Activated CD4-positive, alpha-beta T cell treated with anti-CD3 and anti-CD28 coated beads, Interleukin-2, amount 50 U/mL, for 48 hours (primary cell): ENCODE results near the gene KRTAP9-7.
"Not testable (repeated sequence)": the region's sequence is repeated elsewhere in the genome, so short reads cannot be mapped to it uniquely, and the experiment has no call there.

Experiments
- DNase-seq, 2 experiments: peaks; one replicate each; pipeline ENCODE4 v3.0.0-alpha.2; 2020

KRTAP9-7 gene, protein sequence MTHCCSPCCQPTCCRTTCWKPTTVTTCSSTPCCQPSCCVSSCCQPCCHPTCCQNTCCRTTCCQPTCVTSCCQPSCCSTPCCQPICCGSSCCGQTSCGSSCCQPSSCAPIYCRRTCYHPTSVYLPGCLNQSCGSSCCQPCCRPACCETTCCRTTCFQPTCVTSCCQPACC

DNA sequence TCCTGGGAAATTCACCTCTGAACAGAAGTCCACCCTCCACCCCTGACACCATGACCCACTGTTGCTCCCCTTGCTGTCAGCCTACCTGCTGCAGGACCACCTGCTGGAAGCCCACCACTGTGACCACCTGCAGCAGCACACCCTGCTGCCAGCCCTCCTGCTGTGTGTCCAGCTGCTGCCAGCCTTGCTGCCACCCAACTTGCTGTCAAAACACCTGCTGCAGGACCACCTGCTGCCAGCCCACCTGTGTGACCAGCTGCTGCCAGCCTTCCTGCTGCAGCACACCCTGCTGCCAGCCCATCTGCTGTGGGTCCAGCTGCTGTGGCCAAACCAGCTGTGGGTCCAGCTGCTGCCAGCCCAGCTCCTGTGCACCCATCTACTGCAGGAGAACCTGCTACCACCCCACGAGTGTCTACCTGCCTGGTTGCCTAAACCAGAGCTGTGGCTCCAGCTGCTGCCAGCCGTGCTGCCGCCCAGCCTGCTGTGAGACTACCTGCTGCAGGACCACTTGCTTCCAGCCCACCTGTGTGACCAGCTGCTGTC, at the start of gene KRTAP9-7:
TSS of gene KRTAP9-7 (plus strand) at position 51 of the 543 bp plus-strand sequence. CDS start at position 51, 0 bp downstream.
- DNase-seq, result not testable (repeated sequence)

DNA sequence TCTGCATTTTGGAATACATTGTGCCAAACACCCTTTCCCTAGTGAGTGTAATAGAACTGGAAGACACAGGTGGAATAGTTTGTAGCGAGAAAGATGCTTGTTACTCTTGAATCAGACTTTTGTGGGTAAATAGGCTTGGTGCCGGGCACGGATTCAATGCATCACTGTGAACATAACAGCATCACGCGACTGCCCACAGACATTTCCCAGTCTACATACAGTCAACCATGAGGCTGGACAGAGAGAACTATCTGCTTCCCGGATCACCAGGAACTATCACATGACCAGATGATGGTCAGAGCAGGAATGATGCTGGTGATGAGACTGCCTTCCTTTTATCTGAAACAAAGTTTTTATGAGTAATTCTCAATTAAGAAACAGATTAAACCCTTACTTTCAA, 49.4 kb upstream of the KRTAP9-7 start:
- DNase-seq, result no peak

DNA sequence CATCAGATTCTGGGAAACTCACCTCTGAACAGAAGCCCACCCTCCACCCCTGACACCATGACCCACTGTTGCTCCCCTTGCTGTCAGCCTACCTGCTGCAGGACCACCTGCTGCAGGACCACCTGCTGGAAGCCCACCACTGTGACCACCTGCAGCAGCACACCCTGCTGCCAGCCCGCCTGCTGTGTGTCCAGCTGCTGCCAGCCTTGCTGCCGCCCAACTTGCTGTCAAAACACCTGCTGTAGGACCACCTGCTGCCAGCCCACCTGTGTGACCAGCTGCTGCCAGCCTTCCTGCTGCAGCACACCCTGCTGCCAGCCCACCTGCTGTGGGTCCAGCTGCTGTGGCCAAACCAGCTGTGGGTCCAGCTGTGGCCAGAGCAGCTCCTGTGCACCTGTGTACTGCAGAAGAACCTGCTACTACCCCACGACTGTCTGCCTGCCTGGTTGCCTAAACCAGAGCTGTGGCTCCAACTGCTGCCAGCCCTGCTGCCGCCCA, 48.9 kb upstream of the KRTAP9-7 start, which contains the start of gene KRTAP9-2:
TSS of gene KRTAP9-2 (plus strand) at position 51 of the 498 bp plus-strand sequence. CDS start at position 58, 7 bp downstream.
- DNase-seq, result not testable (repeated sequence)

DNA sequence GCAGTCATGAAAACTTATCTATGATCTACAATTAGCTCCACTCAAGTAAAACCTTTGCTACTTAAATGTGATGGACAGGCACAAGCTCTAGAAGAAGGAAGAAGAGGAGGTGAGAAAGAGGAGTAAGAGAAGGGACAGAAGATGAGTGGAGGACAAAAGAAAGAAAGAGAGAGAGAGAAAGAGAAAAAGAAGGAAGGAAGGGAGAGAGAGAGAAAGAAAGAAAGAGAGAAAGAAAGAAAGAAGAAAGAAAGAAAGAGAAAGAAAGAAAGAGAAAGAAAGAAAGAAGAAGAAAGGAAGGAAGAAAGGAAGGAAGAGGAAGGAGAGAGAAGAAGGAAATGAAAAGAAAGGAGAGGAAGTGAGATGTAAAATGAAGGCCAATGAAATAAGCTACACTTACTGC, 45.4 kb upstream of the KRTAP9-7 start:
- no peak for DNase-seq

DNA sequence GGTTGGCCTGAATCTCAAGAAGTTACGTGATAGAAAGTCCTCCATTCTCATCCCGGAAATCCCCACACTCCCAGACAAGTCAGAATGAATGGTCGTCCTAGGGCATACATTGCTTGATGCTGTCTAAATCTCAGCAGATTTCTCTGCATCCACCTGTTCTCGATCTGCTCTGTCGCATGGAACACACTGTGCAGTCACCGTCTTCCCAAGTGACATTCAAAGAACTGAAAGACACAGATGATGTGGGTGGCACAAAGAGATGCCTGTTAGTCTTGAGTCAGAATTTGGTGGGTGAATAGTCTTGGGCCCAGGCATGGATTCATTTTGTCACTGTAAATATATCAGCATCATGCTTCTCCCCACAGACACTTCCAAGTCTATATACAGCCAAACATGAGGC, 43.8 kb upstream of the KRTAP9-7 start:
- DNase-seq, result no peak

DNA sequence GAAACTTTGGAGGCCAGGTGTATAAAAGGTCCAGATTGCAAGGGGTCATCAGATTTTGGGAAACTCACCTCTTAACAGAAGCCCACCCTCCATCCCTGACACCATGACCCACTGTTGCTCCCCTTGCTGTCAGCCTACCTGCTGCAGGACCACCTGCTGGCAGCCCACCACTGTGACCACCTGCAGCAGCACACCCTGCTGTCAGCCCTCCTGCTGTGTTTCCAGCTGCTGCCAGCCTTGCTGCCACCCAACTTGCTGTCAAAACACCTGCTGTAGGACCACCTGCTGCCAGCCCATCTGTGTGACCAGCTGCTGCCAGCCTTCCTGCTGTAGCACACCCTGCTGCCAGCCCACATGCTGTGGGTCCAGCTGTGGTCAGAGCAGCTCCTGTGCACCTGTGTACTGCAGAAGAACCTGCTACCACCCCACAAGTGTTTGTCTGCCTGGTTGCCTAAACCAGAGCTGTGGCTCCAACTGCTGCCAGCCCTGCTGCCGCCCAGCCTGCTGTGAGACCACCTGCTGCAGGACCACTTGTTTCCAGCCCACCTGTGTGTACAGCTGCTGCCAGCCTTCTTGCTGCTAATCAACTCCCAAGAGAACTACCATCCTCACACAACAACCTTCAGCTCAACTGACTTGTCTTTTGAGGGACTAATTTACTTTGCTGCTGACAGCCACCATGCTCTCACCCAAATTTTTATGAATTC, 42.9 kb upstream of the KRTAP9-7 start, which contains the start of gene KRTAP9-3:
TSS of gene KRTAP9-3 (plus strand) at position 51 of the 707 bp plus-strand sequence. CDS start at position 104, 53 bp downstream.
- not testable (repeated sequence) for DNase-seq

DNA sequence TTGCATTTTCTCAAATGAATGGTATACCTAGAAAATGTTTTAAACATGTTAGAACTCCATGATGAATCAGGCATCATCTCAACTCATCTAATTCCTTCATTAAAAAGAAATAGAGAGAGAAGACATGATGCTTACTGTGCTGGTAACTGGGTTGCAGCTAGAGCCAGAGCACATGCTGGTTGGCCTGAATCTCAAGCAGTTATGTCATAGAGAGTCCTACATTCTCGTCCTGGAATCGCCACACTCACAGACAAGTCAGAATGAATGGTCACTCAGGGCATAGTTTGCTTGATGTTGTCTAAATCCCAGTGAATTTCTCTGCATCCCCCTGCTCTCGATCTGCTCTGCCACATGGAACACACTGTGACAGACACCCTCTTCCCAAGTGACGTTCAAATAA, 38.4 kb upstream of the KRTAP9-7 start:
- not testable (repeated sequence) for DNase-seq

DNA sequence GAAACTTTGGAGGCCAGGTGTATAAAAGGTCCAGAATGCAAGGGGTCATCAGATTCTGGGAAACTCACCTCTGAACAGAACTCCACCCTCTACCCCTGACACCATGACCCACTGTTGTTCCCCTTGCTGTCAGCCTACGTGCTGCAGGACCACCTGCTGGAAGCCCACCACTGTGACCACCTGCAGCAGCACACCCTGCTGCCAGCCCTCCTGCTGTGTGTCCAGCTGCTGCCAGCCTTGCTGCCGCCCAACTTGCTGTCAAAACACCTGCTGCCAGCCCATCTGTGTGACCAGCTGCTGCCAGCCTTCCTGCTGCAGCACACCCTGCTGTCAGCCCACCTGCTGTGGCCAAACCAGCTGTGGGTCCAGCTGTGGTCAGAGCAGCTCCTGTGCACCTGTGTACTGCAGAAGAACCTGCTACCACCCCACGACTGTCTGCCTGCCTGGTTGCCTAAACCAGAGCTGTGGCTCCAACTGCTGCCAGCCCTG, 37.5 kb upstream of the KRTAP9-7 start, which contains the start of gene KRTAP9-8:
TSS of gene KRTAP9-8 (plus strand) at position 51 of the 489 bp plus-strand sequence. CDS start at position 104, 53 bp downstream.
- DNase-seq, result not testable (repeated sequence)

DNA sequence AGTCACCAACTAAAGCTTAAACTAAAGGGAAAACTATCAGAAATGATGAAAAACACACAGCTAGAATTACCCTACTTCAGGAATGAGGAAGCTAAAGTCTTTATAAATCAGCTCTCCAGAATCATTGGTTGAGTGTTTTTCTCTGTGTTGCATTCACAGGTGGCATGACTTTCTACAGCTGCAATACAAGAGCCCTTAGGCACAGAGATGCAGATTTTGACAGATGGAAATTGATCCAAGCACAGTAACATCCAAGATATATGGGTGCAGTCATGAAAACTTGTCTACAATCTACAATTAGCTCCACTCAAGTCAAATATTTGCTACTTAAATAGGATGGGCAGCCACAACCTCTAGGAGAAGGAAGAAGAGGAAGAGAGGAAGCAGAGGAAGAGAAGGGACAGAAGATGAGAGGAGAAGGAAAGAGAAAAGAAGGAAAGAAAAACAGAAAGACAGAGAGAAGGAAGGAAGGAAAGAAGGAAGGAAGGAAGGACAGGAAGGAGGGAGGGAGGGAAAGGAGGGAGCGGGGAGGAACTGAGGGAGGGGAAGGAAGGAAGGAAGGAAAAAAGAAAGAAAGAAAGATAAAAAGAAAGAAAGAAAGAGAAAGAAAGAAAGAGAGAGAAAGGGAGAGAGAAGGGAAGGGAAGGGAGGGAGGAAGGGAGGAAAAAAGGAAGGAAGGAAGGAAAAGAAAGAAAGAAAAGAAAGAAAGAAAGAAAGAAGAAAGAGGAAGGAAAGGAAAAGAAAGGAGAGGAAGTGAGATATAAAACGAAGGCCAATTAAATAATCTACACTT, 28.3 kb upstream of the KRTAP9-7 start:
- not testable (repeated sequence) for DNase-seq

DNA sequence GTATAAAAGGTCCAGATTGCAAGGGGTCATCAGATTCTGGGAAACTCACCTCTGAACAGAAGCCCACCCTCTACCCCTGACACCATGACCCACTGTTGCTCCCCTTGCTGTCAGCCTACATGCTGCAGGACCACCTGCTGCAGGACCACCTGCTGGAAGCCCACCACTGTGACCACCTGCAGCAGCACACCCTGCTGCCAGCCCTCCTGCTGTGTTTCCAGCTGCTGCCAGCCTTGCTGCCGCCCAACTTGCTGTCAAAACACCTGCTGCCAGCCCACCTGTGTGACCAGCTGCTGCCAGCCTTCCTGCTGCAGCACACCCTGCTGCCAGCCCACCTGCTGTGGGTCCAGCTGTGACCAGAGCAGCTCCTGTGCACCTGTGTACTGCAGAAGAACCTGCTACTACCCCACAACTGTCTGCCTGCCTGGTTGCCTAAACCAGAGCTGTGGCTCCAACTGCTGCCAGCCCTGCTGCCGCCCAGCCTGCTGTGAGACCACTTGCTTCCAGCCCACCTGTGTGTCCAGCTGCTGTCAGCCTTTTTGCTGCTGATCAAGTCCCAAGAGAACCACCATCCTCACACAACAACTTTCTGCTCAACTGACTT, 25.8 kb upstream of the KRTAP9-7 start, which contains the start of gene KRTAP9-4:
TSS of gene KRTAP9-4 (plus strand) at position 51 of the 604 bp plus-strand sequence. CDS start at position 85, 34 bp downstream.
- not testable (repeated sequence) for DNase-seq

DNA sequence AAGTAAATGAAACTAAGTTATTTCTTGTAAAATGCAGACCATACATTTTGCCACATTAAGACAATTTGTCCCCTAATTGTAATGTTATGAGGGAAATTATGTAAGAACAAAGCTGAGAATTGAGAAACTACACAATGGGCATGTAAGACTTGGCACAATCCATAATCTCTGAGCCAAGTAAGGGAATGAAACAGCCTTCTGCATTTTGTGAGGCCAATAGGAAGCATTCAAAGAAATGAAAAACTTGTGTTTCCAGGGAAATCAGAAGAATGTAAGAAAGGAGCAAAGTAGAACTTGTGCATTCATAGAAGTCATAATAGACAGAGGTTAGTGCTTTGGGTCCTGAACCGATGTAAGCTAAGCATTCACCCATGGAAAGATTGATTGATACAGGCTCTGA, 24.2 kb upstream of the KRTAP9-7 start:
- no peak for DNase-seq

DNA sequence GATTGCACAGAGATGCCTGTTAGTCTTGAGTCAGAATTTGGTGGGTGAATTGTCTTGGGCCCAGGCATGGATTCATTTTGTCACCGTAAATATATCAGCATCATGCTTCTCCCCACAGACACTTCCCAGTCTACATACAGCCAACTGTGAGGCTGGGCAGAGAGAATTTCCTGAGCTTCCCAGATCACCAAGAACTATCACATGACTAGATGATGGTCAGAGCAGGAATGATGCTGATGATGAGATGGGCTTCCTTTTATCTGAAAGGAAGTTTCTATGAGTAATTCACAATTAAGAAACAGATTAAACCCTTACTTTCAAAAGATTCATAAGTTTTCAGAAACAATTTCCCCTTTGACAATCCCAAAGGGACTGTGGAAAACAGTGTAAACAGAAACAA, 20.6 kb upstream of the KRTAP9-7 start:
- no peak for DNase-seq

DNA sequence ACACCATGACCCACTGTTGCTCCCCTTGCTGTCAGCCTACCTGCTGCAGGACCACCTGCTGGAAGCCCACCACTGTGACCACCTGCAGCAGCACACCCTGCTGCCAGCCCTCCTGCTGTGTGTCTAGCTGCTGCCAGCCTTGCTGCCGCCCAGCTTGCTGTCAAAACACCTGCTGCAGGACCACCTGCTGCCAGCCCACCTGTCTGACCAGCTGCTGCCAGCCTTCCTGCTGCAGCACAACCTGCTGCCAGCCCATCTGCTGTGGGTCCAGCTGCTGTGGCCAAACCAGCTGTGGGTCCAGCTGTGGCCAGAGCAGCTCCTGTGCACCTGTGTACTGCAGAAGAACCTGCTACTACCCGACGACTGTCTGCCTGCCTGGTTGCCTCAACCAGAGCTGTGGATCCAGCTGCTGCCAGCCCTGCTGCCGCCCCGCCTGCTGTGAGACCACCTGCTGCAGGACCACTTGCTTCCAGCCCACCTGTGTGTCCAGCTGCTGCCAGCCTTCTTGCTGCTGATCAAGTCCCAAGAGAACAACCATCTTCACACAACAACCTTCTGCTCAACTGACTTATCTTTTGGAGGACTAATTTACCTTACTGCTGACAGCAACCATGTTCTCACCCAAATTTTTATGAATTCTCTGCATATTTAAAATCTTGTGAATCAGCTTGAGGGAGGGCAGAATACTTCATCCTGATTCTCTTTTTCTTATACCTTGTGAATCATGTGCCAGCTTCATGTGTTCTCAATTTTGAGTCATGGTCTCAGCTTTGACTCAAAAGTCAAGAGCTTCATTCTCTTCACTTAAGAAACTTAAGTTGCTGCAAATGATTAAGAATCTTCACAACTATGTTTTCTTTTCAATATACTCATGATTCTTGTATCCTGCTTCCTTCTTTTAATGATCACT, 19.9 kb upstream of the KRTAP9-7 start, which contains the start of gene KRTAP9-9:
TSS of gene KRTAP9-9 (plus strand) at position 4 of the 910 bp plus-strand sequence.
- DNase-seq, result not testable (repeated sequence)

DNA sequence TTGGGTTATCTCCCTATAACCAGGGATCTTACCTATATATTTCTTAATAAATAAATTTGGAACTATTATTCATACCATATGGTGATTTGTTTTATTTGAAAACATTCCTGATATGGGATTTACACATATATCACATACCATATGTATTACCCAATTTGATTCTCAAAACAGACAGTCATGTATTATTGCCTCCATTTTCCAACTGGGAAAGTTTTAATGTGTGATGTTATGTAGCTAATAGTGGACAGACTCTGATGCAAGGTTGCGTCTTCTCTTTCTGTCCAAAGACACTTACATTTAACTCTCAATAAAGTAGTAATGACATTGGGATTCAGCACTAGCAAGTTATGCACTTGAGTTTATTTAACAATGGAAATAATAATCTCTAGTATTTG, 19.2 kb upstream of the KRTAP9-7 start:
- DNase-seq, result no peak

DNA sequence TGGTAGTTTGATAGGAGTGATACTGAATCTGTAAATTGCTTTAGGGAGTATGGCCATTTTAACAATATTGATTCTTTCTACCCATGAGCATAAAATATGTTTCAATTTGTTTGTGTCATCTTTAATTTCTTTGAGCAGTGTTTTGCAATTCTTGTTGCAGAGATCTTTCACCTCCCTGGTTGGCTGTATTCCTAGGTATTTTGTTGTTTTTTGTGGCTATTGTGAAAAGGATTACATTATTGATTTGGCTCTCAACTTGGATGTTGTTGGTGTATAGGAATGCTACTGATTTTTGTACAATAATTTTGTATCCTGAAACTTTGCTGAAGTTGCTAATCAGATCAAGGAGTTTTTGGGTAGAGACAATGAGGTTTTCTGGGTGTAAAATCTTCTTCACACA, 17.1 kb upstream of the KRTAP9-7 start:
- DNase-seq, result no peak

DNA sequence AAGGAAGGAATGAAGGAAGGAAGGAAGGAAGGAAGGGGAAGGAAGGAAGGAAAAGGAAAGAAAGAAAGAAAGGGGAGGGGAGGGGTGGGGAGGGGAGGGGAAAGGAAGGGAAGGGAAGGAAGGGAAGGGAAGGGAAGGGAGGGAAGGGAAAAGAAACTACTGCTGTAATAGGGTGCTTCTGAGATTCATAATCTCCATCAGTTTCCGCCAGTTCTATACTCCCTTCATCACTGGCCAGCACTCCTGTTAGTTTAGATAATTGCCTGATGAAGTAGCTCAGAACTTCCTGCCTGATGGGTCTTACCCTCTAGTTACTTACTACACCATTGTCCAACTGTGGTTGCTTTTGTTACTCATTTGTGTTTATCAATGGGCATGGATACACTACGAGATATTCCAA, 12.3 kb upstream of the KRTAP9-7 start:
- DNase-seq, result no peak

DNA sequence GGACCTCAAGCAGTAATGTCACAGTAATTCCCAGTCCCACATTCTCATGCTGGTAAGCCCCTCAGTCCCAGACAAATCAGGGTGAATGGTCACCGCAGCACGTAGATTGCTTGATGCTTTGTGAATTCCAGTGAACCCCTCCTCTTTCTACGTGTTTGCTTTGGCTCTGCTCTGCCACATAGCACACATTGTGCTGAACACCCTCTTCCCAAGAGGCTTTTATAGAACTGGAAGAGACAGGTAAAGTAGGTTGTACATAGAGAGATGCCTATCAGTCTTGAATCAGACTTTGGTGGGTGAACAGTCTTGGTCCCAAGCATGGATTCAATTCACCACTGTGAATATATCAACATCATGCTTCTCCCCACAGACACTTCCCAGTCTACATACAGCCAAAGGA, 10.9 kb upstream of the KRTAP9-7 start:
- no peak for DNase-seq

DNA sequence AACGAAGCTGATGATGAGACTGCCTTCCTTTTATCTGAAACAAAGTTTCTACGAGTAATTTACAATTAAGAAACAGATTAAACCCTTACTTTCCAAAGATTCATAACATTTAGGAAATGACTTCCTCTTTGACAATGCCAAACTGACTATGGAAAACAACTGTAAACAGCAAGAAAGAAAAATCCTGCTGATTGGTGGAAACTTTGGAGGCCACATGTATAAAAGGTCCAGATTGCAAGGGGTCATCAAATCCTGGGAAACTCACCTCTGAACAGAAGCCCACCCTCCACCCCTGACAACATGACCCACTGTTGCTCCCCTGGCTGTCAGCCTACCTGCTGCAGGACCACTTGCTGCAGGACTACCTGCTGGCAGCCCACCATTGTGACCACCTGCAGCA, 10.4 kb upstream of the KRTAP9-7 start, which contains the start of gene KRTAP9-6:
TSS of gene KRTAP9-6 (plus strand) at position 301 of the 400 bp plus-strand sequence. CDS start at position 301, 0 bp downstream.
- DNase-seq, result no peak

DNA sequence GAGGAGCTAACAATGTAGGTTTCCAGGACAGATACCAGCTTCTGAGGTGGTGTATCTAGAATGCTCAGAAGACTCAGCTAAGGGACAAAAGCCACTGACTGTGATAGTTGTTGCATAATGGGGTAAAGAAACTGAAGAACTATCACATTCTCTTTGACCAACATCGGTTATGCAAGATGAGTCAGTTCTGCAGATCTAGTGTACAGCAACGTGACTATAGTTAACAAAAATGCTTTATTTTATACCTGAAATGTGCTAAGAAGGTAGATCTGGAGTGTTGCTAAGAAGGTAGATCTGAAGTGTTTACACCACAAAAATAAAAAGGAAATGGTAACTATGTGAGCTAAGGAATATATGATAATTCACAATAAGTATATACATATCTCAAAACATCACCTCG, 7.8 kb upstream of the KRTAP9-7 start:
- DNase-seq, result no peak

DNA sequence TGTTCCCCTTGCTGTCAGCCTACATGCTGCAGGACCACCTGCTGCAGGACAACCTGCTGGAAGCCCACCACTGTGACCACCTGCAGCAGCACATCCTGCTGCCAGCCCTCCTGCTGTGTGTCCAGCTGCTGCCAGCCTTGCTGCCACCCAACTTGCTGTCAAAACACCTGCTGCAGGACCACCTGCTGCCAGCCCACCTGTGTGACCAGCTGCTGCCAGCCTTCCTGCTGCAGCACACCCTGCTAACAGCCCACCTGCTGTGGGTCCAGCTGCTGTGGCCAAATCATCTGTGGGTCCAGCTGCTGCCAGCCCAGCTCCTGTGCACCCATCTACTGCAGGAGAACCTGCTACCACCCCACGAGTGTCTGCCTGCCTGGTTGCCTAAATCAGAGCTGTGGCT, 4.2 kb upstream of the KRTAP9-7 start:
- DNase-seq, result not testable (repeated sequence)

DNA sequence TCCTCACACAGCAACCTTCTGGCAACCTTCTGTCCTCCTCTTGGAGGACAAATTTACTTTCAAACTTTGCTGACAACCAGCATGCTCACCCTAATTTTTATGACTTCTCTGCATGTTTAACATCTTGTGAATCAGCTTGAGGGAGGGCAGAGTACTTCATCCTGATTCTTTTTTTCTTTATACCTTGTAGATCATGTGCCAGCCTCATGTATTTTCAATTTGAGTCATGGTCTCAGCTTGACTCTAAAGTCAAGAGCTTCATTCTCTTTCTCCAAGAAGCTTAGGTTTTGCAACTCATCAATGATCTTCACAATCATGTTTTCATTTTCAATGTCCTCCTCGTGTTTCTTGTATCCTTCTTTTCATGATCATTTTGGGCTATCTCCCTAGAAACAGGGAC, 3.6 kb upstream of the KRTAP9-7 start:
- no peak for DNase-seq
